WTC11 (cell line): ENCODE data around the gene GSTO2. TPM values are rescaled to one million over a fixed set of nuclear protein-coding genes. Genes with fewer than 3 reads are reported as not detected.

Experiments used
- ATAC-seq: fragments of 200-7000 bp; cut with Tn5 transposase; 2 replicates; pipeline ENCODE4 v1.10.0; 2021; ENCODE audit warnings: mild to moderate bottlenecking, moderate library complexity
- CTCF ChIA-PET: fragments of 300-600 bp; sonication (Branson Sonifier 250); formaldehyde crosslinking; loops from one replicate; lab custom pipeline; 2021; ENCODE audit warnings: antibody characterized with exemption; lab: Charles Lee
- POLR2A ChIA-PET: fragments of 350-600 bp; sonication (Branson Sonifier 250); formaldehyde crosslinking; loops from one replicate; lab custom pipeline; 2021; ENCODE audit warnings: antibody characterized with exemption; lab: Charles Lee
- DNase-seq: peaks from one replicate; pipeline ENCODE4 v3.0.0; 2021; ENCODE audit warnings: low spot score
- H3K27ac Mint-ChIP-seq: 2 replicates; pipeline ENCODE4 v1.8.0; 2021; ENCODE audit warnings: mixed read lengths
- H3K27me3 Mint-ChIP-seq: 2 replicates; pipeline ENCODE4 v1.8.0; 2021; ENCODE audit warnings: low read depth, mild to moderate bottlenecking, moderate library complexity, mixed read lengths
- H3K36me3 Mint-ChIP-seq: 2 replicates; pipeline ENCODE4 v1.8.0; 2021; ENCODE audit warnings: mixed read lengths
- H3K4me1 Mint-ChIP-seq: 2 replicates; pipeline ENCODE4 v1.8.0; 2022; ENCODE audit warnings: mixed read lengths
- H3K4me3 Mint-ChIP-seq: 2 replicates; pipeline ENCODE4 v1.8.0; 2021; ENCODE audit warnings: mild to moderate bottlenecking, moderate library complexity, mixed read lengths
- H3K9me3 Mint-ChIP-seq: 2 replicates; pipeline ENCODE4 v1.8.0; 2021; ENCODE audit warnings: mixed read lengths
- CBFB ChIP-seq: sonication (generic); formaldehyde crosslinking; IDR thresholded peaks from 2 replicates; pipeline ENCODE4 v1.8.1; 2022; ENCODE audit warnings: mild to moderate bottlenecking, low read depth, missing genetic modification reagents
- CREM ChIP-seq: sonication (generic); formaldehyde crosslinking; IDR thresholded peaks from 2 replicates; pipeline ENCODE4 v1.8.1; 2022; ENCODE audit warnings: mild to moderate bottlenecking, missing genetic modification reagents, moderate library complexity
- E2F1 ChIP-seq: sonication (generic); formaldehyde crosslinking; IDR thresholded peaks from 2 replicates; pipeline ENCODE4 v1.8.0; 2022; ENCODE audit warnings: mild to moderate bottlenecking, missing genetic modification reagents
- E2F5 ChIP-seq: sonication (generic); formaldehyde crosslinking; IDR thresholded peaks from 2 replicates; pipeline ENCODE4 v1.8.1; 2022; ENCODE audit warnings: mild to moderate bottlenecking, moderate library complexity, missing genetic modification reagents
- ERG ChIP-seq: fragments of 250-450 bp; sonication (Bioruptor Pico); IDR thresholded peaks from 2 replicates; pipeline ENCODE4 v1.8.0; 2021; ENCODE audit warnings: mild to moderate bottlenecking
- ETV6 ChIP-seq: sonication (generic); formaldehyde crosslinking; IDR thresholded peaks from 2 replicates; pipeline ENCODE4 v1.8.1; 2022; ENCODE audit warnings: mild to moderate bottlenecking, missing genetic modification reagents
- FOXK1 ChIP-seq: sonication (generic); formaldehyde crosslinking; IDR thresholded peaks from 2 replicates; pipeline ENCODE4 v1.8.0; 2022; ENCODE audit warnings: mild to moderate bottlenecking, moderate library complexity, missing genetic modification reagents
- FOXP1 ChIP-seq: sonication (generic); formaldehyde crosslinking; IDR thresholded peaks from 2 replicates; pipeline ENCODE4 v1.8.0; 2022; ENCODE audit warnings: missing genetic modification reagents, mild to moderate bottlenecking, moderate library complexity, borderline replicate concordance
- KAT7 ChIP-seq: sonication (generic); formaldehyde crosslinking; IDR thresholded peaks from 2 replicates; pipeline ENCODE4 v1.8.1; 2023; ENCODE audit warnings: missing genetic modification reagents, mild to moderate bottlenecking, borderline replicate concordance
- MAX ChIP-seq: sonication (generic); formaldehyde crosslinking; IDR thresholded peaks from 2 replicates; pipeline ENCODE4 v1.8.0; 2022; ENCODE audit warnings: mild to moderate bottlenecking, missing genetic modification reagents
- NFATC4 ChIP-seq: fragments of 250-450 bp; sonication (Bioruptor Pico); IDR thresholded peaks from 2 replicates; pipeline ENCODE4 v1.9.0; 2021; ENCODE audit warnings: mild to moderate bottlenecking
- NFYB ChIP-seq: sonication (generic); formaldehyde crosslinking; conservative IDR thresholded peaks from 2 replicates; pipeline ENCODE4 v1.8.0; 2022; ENCODE audit warnings: low read depth, missing genetic modification reagents
- NR3C1 ChIP-seq: sonication (generic); formaldehyde crosslinking; conservative IDR thresholded peaks from 2 replicates; pipeline ENCODE4 v1.8.1; 2023; ENCODE audit warnings: low read depth, mild to moderate bottlenecking, missing genetic modification reagents
- SOX15 ChIP-seq: fragments of 250-450 bp; sonication (Bioruptor Pico); IDR thresholded peaks from 2 replicates; pipeline ENCODE4 v1.9.0; 2021; ENCODE audit warnings: mild to moderate bottlenecking
- SP1 ChIP-seq: sonication (generic); formaldehyde crosslinking; conservative IDR thresholded peaks from 2 replicates; pipeline ENCODE4 v1.8.1; 2022; ENCODE audit warnings: missing genetic modification reagents
- TCF7 ChIP-seq: sonication (generic); formaldehyde crosslinking; IDR thresholded peaks from 2 replicates; pipeline ENCODE4 v1.8.0; 2022; ENCODE audit warnings: mild to moderate bottlenecking, low read depth, missing genetic modification reagents, moderate library complexity
- TEAD1 ChIP-seq: sonication (generic); formaldehyde crosslinking; IDR thresholded peaks from 2 replicates; pipeline ENCODE4 v1.8.0; 2022; ENCODE audit warnings: mild to moderate bottlenecking, missing genetic modification reagents
- TP53 ChIP-seq: sonication (generic); formaldehyde crosslinking; IDR thresholded peaks from 2 replicates; pipeline ENCODE4 v1.8.1; 2023; ENCODE audit warnings: mild to moderate bottlenecking, missing genetic modification reagents
- ZBTB21 ChIP-seq: sonication (generic); formaldehyde crosslinking; IDR thresholded peaks from 2 replicates; pipeline ENCODE4 v1.8.1; 2023; ENCODE audit warnings: mild to moderate bottlenecking, missing genetic modification reagents, borderline replicate concordance
- ZBTB43 ChIP-seq: sonication (generic); formaldehyde crosslinking; IDR thresholded peaks from 2 replicates; pipeline ENCODE4 v1.8.1; 2023; ENCODE audit warnings: mild to moderate bottlenecking, missing genetic modification reagents
- ZNF138 ChIP-seq: sonication (generic); formaldehyde crosslinking; conservative IDR thresholded peaks from 2 replicates; pipeline ENCODE4 v1.8.1; 2022; ENCODE audit warnings: mild to moderate bottlenecking, moderate library complexity, missing genetic modification reagents
- ZNF232 ChIP-seq: sonication (generic); formaldehyde crosslinking; IDR thresholded peaks from 2 replicates; pipeline ENCODE4 v1.8.0; 2022; ENCODE audit warnings: mild to moderate bottlenecking, missing genetic modification reagents
- ZNF425 ChIP-seq: fragments of 250-450 bp; sonication (Bioruptor Pico); conservative IDR thresholded peaks from 2 replicates; pipeline ENCODE4 v1.9.0; 2021; ENCODE audit warnings: mild to moderate bottlenecking
- total RNA-seq: library from RNA; stranded (reverse); gene quantifications from 3 replicates; pipeline ENCODE4 v1.2.3, GENCODE V29; 2021

GSTO2 gene
- total RNA-seq, 1 experiment from 2014 or later: 10.7 TPM

GRCh38 chr10:104253606-104254410 lies 15.2 kb upstream of the GSTO2 start:
- H3K27ac Mint-ChIP-seq: peak overlapping the region; percentile 87
- H3K9me3 Mint-ChIP-seq: peaks cover 11% of the 10 kb centered on the region
- no peak for TF ChIP-seq ZNF425
- no peak for TF ChIP-seq NR3C1
- no peak for TF ChIP-seq SOX15 (CRISPR knock-in tag)
- TF ChIP-seq TP53 (CRISPR knock-in tag): no peak
- peaks cover 13% of the 10 kb centered on the region for H3K27me3 Mint-ChIP-seq
- ATAC-seq: peak; percentile 37
- ChIA-PET CTCF (interaction anchor here (0.7 to 5.0 kb wide), 13 partner anchors 21 to 369 kb away, joined by 3 to 56 read pairs (median 5); partner anchors contain the start of genes CFAP58 and SFR1), POLR2A (interaction anchor here (0.6 to 1.9 kb wide), 5 partner anchors 15 to 132 kb away, joined by 3 to 6 read pairs (median 4); partner anchors contain the start of genes GSTO2, ITPRIP and SFR1)
- peaks cover 11% of the 10 kb centered on the region for H3K36me3 Mint-ChIP-seq
- DNase-seq: peak; percentile 23
- peaks cover 60% of the 10 kb centered on the region for H3K4me1 Mint-ChIP-seq
- peak overlapping the region; percentile 81 for H3K4me3 Mint-ChIP-seq

- Mint-ChIP-seq H3K4me3 (peak within 1 kb of the TSS; percentile 81), H3K4me1 (peaks cover 60% of the 10 kb centered on the region), H3K36me3 (peaks cover 20% of the 10 kb centered on the region)
- POLR2A ChIA-PET: interaction anchor here (0.6 to 1.3 kb wide), 7 partner anchors 20 to 188 kb away, joined by 3 to 5 read pairs (median 3); partner anchors contain the start of genes ITPRIP and SFR1
- CTCF ChIA-PET: interaction anchor here (0.7 to 5.0 kb wide), 16 partner anchors 14 to 368 kb away, joined by 3 to 56 read pairs (median 5); partner anchors contain the start of genes CFAP58, GSTO2 and SFR1
- peak; percentile 76; the same call in 1 of the 2 replicates for TF ChIP-seq TEAD1 (CRISPR knock-in tag)
- no peak for TF ChIP-seq ERG (CRISPR knock-in tag)
- TF ChIP-seq FOXP1 (CRISPR knock-in tag): peak; percentile 65; the same call in 1 of the 2 replicates
- no peak for TF ChIP-seq ZNF138 (CRISPR knock-in tag)
- TF ChIP-seq E2F1: peak; percentile 41; the same call in 1 of the 2 replicates
- TF ChIP-seq ZBTB21: peak; percentile 44; the same call in 1 of the 2 replicates
- TF ChIP-seq TCF7 (CRISPR knock-in tag): no peak
- peak; percentile 30; the same call in 1 of the 2 replicates for TF ChIP-seq ETV6 (CRISPR knock-in tag)
- TF ChIP-seq SP1 (CRISPR knock-in tag): peak; percentile 37; the same call in 1 of the 2 replicates
- peak; percentile 60; the same call in 1 of the 2 replicates for TF ChIP-seq FOXK1 (CRISPR knock-in tag)
- TF ChIP-seq NFYB (CRISPR knock-in tag): no peak
- no peak for TF ChIP-seq CREM (CRISPR knock-in tag)
- no peak for TF ChIP-seq ZBTB43 (CRISPR knock-in tag)
- TF ChIP-seq E2F5 (CRISPR knock-in tag): peak; percentile 72; the same call in 1 of the 2 replicates
- TF ChIP-seq KAT7: peak; percentile 76; the same call in 1 of the 2 replicates
- no peak for TF ChIP-seq NFATC4
- TF ChIP-seq ZNF232 (CRISPR knock-in tag): peak; percentile 50; the same call in 1 of the 2 replicates
- TF ChIP-seq CBFB (CRISPR knock-in tag): 0 out of 2 replicates have a peak, but pooled peaks have one; percentile 41
- TF ChIP-seq MAX: peak; percentile 73
- TF ChIP-seq, all 79 proteins: peak for 12
- ATAC-seq (peak; percentile 74), DNase-seq (peak; percentile 65)
- Mint-ChIP-seq H3K27me3 (peaks cover 13% of the 10 kb centered on the region), H3K27ac (peak within 1 kb of the TSS; percentile 87), H3K9me3 (peaks cover 5% of the 10 kb centered on the region; the same call in 1 of the 2 replicates)
Observed at GRCh38 chr10:104254493-104255310, 14.3 kb upstream of the GSTO2 start, which contains the start of gene GSTO1. TSS of gene GSTO1 (plus strand) at chr10:104254892. CDS start at chr10:104254929, 37 bp downstream.
